ENCODE data around the gene MAP2. TPM values are rescaled to one million over a fixed set of nuclear protein-coding genes. Genes with fewer than 3 reads are reported as not detected.

The MAP2 gene
- total and polyA plus RNA-seq, 2 donors (not counting 1 experiment from before 2014, with no cell fraction given), result 51.0 to 60.1 TPM

DNA sequence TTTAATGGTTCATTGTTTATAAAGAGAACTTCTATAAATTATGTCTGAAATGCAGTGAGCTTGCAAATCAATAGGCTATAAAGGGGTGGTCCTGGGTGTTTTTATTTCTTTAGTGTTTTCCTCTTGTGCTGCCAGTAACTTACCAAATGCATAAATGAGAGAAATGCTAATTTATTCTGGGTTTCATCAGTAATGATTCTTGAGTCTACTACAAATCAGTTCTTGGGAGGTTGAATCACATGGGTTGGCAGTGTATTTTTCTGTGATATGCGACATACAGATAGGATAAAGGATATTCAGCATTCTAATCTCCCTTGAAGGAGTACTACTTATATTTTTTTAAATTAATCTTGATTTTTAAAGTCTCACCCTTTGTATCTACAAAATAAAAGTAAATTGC lies 177.7 kb downstream of the MAP2 start:
- no peaks in the 10 kb centered on the region for H4K20me1 ChIP-seq (ENCODE audit: control insufficient read depth, extremely low read depth, insufficient read depth, low read length)
- H3K36me3 ChIP-seq (ENCODE audit: control insufficient read depth, insufficient read depth, low read length), result no peaks in the 10 kb centered on the region
- H3K4me2 ChIP-seq (ENCODE audit: extremely low read depth, insufficient read depth, low read length), result no peak overlapping the region
- H3K4me3 ChIP-seq (replicated peaks in 1 of 4; ENCODE audit: control extremely low read depth in 1 of 4, insufficient read depth in 1 of 4, low read depth in 3 of 4, low read length in 4 of 4), result no peak overlapping the region
- TF ChIP-seq, protein P1, sequence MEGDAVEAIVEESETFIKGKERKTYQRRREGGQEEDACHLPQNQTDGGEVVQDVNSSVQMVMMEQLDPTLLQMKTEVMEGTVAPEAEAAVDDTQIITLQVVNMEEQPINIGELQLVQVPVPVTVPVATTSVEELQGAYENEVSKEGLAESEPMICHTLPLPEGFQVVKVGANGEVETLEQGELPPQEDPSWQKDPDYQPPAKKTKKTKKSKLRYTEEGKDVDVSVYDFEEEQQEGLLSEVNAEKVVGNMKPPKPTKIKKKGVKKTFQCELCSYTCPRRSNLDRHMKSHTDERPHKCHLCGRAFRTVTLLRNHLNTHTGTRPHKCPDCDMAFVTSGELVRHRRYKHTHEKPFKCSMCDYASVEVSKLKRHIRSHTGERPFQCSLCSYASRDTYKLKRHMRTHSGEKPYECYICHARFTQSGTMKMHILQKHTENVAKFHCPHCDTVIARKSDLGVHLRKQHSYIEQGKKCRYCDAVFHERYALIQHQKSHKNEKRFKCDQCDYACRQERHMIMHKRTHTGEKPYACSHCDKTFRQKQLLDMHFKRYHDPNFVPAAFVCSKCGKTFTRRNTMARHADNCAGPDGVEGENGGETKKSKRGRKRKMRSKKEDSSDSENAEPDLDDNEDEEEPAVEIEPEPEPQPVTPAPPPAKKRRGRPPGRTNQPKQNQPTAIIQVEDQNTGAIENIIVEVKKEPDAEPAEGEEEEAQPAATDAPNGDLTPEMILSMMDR (conservative IDR thresholded peaks at IDR 0.05 in 1 of 2, IDR thresholded peaks at IDR 0.05 in 1 of 2; ENCODE audit: low read depth in 1 of 2, low read length in 2 of 2), result no peak
- TF ChIP-seq EZH2 (IDR thresholded peaks at IDR 0.05; ENCODE audit: low read length, missing control alignments), result no peak
- no peak overlapping the region for H3K27ac ChIP-seq (ENCODE audit: insufficient read depth, low read length)
- H3K4me1 ChIP-seq (ENCODE audit: control insufficient read depth, extremely low read depth, insufficient read depth, low read length), result no peaks in the 10 kb centered on the region
- no peak overlapping the region for H2AFZ ChIP-seq (ENCODE audit: low read length)
- H3K79me2 ChIP-seq (ENCODE audit: control insufficient read depth, insufficient read depth, low read length), result no peaks in the 10 kb centered on the region
- DNase-seq (ENCODE audit: low read depth in 2 of 2), result no peak
- H3K9me3 ChIP-seq (ENCODE audit: control insufficient read depth, insufficient read depth, low read depth, low read length), result no peaks in the 10 kb centered on the region
- H3K27me3 ChIP-seq (ENCODE audit: control insufficient read depth, insufficient read depth, low read length), result no peaks in the 10 kb centered on the region
- H3K9ac ChIP-seq (ENCODE audit: insufficient read depth, low read length), result no peak overlapping the region

GRCh38 chr2:209602259-209602658 lies 178.4 kb downstream of the MAP2 start:
- DNase-seq (ENCODE audit: low read depth in 2 of 2), result no peak
- Histone ChIP-seq H3K9me3 (ENCODE audit: control insufficient read depth, insufficient read depth, low read depth, low read length) (no peaks in the 10 kb centered on the region), H4K20me1 (ENCODE audit: control insufficient read depth, extremely low read depth, insufficient read depth, low read length) (no peaks in the 10 kb centered on the region), H3K27me3 (ENCODE audit: control insufficient read depth, insufficient read depth, low read length) (no peaks in the 10 kb centered on the region), H3K4me2 (ENCODE audit: extremely low read depth, insufficient read depth, low read length) (no peak overlapping the region), H2AFZ (ENCODE audit: low read length) (no peak overlapping the region), H3K36me3 (ENCODE audit: control insufficient read depth, insufficient read depth, low read length) (no peaks in the 10 kb centered on the region), H3K79me2 (ENCODE audit: control insufficient read depth, insufficient read depth, low read length) (no peaks in the 10 kb centered on the region), H3K9ac (ENCODE audit: insufficient read depth, low read length) (no peak overlapping the region), H3K4me1 (ENCODE audit: control insufficient read depth, extremely low read depth, insufficient read depth, low read length) (no peaks in the 10 kb centered on the region), H3K4me3 (replicated peaks in 1 of 4; ENCODE audit: control extremely low read depth in 1 of 4, insufficient read depth in 1 of 4, low read depth in 3 of 4, low read length in 4 of 4) (no peak overlapping the region), H3K27ac (ENCODE audit: insufficient read depth, low read length) (no peak overlapping the region)
- TF ChIP-seq EZH2 (IDR thresholded peaks at IDR 0.05; ENCODE audit: low read length, missing control alignments), result no peak
- TF ChIP-seq, protein P1 (conservative IDR thresholded peaks at IDR 0.05 in 1 of 2, IDR thresholded peaks at IDR 0.05 in 1 of 2; ENCODE audit: low read depth in 1 of 2, low read length in 2 of 2), result no peak

DNA sequence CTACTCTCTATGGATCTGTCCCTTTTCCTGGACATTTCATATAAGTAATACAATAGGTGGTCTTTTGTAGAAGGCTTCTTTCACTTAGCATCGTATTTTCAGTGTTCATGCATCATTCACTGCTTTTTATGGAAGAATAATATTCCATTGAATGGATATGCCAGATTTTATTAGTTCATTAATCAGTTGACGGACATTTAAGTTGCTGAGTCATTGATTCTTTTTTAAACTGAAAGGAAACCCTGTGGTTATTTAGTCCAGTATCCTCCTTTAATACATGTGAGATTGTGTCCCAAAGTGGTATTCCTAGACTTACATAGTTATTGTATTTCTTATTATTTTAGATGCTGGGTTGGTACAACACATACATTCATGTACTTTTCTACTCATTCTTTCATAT lies 185.7 kb downstream of the MAP2 start:
- Histone ChIP-seq H3K4me2 (ENCODE audit: extremely low read depth, insufficient read depth, low read length) (no peak overlapping the region), H3K4me1 (ENCODE audit: control insufficient read depth, extremely low read depth, insufficient read depth, low read length) (no peaks in the 10 kb centered on the region), H3K4me3 (replicated peaks in 1 of 4; ENCODE audit: control extremely low read depth in 1 of 4, insufficient read depth in 1 of 4, low read depth in 3 of 4, low read length in 4 of 4) (no peak overlapping the region), H2AFZ (ENCODE audit: low read length) (no peak overlapping the region), H4K20me1 (ENCODE audit: control insufficient read depth, extremely low read depth, insufficient read depth, low read length) (no peaks in the 10 kb centered on the region), H3K9ac (ENCODE audit: insufficient read depth, low read length) (no peak overlapping the region), H3K9me3 (ENCODE audit: control insufficient read depth, insufficient read depth, low read depth, low read length) (no peaks in the 10 kb centered on the region), H3K79me2 (ENCODE audit: control insufficient read depth, insufficient read depth, low read length) (no peaks in the 10 kb centered on the region), H3K36me3 (ENCODE audit: control insufficient read depth, insufficient read depth, low read length) (no peaks in the 10 kb centered on the region), H3K27ac (ENCODE audit: insufficient read depth, low read length) (no peak overlapping the region), H3K27me3 (ENCODE audit: control insufficient read depth, insufficient read depth, low read length) (no peaks in the 10 kb centered on the region)
- DNase-seq (ENCODE audit: low read depth in 2 of 2), result no peak
- TF ChIP-seq, protein P1 (conservative IDR thresholded peaks at IDR 0.05 in 1 of 2, IDR thresholded peaks at IDR 0.05 in 1 of 2; ENCODE audit: low read depth in 1 of 2, low read length in 2 of 2), result no peak
- TF ChIP-seq EZH2 (IDR thresholded peaks at IDR 0.05; ENCODE audit: low read length, missing control alignments), result no peak
